Measurements from ENCODE around the gene IDH3G.

The IDH3G gene

GRCh38 chrX:153781428-153782047 lies 12.6 kb downstream of the IDH3G start:
- H3K4me3 ChIP-seq (ENCODE audit: low read depth, low read length) = no peak overlapping the region
- TF ChIP-seq CTCF (IDR thresholded peaks at IDR 0.05; ENCODE audit: low read depth, low read length, missing control alignments) = no peak
- DNase-seq (ENCODE audit: low read depth) = no peak

GRCh38 chrX:153780678-153781427 lies 13.3 kb downstream of the IDH3G start, which contains the start of gene SRPK3:
TSS of gene SRPK3 (plus strand) at chrX:153781041. CDS start at chrX:153781087, 46 bp downstream.
- no peak for TF ChIP-seq CTCF (IDR thresholded peaks at IDR 0.05; ENCODE audit: low read depth, low read length, missing control alignments)
- no peak within 1 kb of the TSS for H3K4me3 ChIP-seq (ENCODE audit: low read depth, low read length)
- no peak for DNase-seq (ENCODE audit: low read depth)

GRCh38 chrX:153779891-153780677 lies 14.1 kb downstream of the IDH3G start:
- H3K4me3 ChIP-seq (ENCODE audit: low read depth, low read length) = no peak overlapping the region
- DNase-seq (ENCODE audit: low read depth) = no peak
- TF ChIP-seq CTCF (IDR thresholded peaks at IDR 0.05; ENCODE audit: low read depth, low read length, missing control alignments) = no peak

GRCh38 chrX:153778684-153779101 lies 15.5 kb downstream of the IDH3G start:
- TF ChIP-seq CTCF (IDR thresholded peaks at IDR 0.05; ENCODE audit: low read depth, low read length, missing control alignments) = no peak
- H3K4me3 ChIP-seq (ENCODE audit: low read depth, low read length) = no peak overlapping the region
- no peak for DNase-seq (ENCODE audit: low read depth)

- no peak overlapping the region for H3K4me3 ChIP-seq (ENCODE audit: low read depth, low read length)
- no peak for DNase-seq (ENCODE audit: low read depth)
- no peak for TF ChIP-seq CTCF (IDR thresholded peaks at IDR 0.05; ENCODE audit: low read depth, low read length, missing control alignments)
These were observed 16.0 kb downstream of the IDH3G start for GRCh38 chrX:153778181-153778580.

GRCh38 chrX:153777261-153778090 lies 16.7 kb downstream of the IDH3G start:
- DNase-seq (ENCODE audit: low read depth) = no peak
- TF ChIP-seq CTCF (IDR thresholded peaks at IDR 0.05; ENCODE audit: low read depth, low read length, missing control alignments) = no peak

More at GRCh38 chrX:153777261-153778090, 16.7 kb downstream of the IDH3G start:
- H3K4me3 ChIP-seq (ENCODE audit: low read depth, low read length) = no peak overlapping the region

Data from GM12864 (cell line).